COLO668 (cell line): Measurements from ENCODE around the gene SPINK14.

Experiments used
- DNase-seq: peaks from one replicate; lab custom pipeline; 2025; ENCODE audit not compliant: unreplicated experiment; lab: John Stamatoyannopoulos, UW

Gene SPINK14

GRCh38 chr5:148168246-148168645 is at the start of gene SPINK14:
SPINK14 (plus strand) TSS chr5:148168546; CDS start chr5:148169733, 1,187 bp downstream.
- DNase-seq, result no peak

- DNase-seq, result no peak
These were observed 48.0 kb upstream of the SPINK14 start for GRCh38 chr5:148120317-148120716.

DNA sequence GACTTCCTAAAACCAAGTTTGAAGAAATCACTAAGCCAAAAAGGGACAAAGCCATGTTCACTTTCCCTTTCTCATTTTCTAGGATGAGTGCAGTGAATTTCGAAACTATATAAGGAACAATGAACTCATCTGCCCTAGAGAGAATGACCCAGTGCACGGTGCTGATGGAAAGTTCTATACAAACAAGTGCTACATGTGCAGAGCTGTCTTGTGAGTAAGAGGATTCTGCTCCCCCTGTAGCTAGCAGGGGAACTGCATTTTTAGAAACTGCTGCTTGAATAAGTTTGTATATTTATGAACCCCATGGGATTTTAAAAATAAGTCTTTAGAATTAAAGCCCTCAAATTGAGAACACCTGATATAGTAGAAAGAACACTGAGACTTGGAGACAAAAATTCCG is 42.7 kb upstream of the SPINK14 start:
- DNase-seq, result no peak

DNA sequence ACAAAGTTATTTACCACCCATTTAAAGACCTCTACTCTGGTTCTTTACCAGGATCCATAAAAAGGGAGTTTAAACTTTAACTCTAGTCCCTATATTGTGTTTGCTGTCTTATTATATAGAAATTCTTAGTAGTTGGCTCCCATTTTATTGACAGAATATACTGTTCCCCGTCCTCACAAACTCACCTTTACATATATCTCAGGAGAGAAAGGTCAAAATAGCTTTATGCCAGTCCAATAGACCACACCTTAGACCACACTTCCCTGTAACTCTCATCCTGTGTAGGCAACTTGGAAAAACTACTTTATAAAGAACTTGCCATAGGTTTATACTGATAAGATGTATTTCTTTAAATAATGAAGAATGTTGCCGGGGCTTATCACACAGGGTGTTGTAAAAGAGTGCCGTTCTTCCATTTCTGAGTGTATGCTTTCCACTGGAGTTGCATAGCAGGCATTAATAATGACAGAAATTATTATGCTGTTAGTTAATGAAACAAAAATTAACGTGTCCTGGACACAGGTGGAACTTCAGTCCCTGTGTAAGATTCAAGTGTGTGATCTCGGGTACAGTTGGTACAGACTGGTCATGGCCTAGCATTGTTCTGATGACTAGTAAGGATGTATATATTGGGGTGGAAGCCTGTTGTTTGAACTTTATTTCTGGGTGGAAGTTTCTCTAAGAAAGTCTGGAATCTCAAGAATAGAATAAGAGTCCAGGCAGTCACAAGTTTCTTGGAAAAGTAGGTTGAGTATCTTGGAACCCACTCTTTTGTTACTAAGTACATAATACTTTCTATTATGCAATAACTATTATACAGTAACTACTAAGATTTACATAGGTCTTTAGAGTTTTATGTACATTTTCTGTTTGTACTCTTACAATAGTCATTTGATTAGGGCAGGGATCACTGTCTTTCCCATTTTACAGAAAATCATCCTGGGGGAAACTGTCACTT is 33.0 kb upstream of the SPINK14 start:
- DNase-seq, result no peak

DNA sequence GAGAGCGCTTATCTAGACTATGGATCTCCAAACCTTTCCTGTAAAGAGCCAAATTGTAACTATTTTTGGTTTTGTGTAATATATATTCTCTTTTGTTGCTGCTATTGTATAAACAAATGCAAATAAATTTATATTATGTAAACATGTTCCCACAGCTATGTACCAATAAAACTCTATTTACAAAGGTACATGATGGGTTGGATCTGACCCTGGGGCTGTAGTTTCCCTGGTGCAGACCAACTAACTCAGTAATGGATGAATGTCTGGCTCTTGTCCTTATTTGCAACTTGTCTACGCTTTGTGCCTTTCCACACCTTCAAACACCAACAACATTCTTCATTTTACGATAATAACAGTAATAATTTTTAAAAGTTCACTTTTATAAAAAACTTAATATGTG is 27.5 kb upstream of the SPINK14 start:
- no peak for DNase-seq

DNA sequence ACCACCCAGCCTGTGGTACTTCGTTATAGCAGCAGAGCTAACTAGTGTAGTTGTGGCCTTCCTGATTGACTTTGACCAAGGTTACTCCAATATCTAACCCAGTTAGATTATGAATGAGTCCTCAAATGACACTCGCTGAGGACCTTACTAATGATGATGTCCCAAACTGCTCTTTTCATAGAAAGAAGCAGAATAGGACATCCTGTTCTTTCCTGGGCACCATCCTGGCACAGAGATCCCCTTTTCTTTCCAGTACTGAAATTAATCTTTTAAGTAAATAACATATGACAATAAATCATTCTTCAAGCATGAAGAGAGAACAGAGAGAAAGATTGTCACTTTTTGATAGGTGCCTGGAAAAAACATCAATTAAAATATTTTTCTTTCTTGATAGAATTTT is 26.7 kb upstream of the SPINK14 start:
- no peak for DNase-seq

DNA sequence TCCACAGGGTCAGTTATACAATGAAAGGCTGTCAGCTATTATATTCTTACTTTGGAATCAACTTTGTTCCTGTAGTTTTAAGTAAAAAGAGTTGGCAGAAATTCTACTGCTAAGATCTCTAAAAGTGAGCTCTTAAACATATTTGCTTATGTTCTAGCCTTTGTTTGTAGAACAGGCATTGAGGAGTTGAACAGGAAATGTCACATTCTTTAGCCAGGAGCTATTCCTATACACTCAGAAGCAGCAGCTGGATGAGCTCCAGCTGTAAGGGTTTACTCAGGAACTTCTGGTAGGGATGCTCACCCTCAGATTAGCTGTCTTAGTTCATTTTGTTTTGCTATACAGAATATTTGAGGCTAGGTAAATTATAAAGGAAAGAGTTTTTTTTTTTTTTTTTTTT is 22.4 kb upstream of the SPINK14 start:
- DNase-seq, result peak; percentile 2

DNA sequence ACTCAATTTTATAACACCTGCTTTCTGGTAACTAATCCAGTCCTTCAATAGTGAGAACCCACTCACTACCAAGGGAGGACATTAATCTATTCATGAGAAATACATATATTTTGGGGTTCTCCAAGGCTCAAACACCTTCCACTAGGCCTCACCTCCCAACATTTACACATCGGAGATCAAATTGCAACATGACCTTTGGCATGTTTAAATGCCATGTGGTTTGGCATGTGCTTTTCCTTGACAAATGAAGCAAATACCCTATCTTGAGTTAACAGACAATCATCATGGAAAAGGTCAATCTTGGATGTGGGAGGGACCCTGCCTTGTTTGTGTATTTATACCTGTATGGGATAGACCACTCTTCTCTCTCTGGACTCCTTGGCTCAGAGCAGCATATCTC is 21.9 kb upstream of the SPINK14 start:
- DNase-seq, result no peak

DNA sequence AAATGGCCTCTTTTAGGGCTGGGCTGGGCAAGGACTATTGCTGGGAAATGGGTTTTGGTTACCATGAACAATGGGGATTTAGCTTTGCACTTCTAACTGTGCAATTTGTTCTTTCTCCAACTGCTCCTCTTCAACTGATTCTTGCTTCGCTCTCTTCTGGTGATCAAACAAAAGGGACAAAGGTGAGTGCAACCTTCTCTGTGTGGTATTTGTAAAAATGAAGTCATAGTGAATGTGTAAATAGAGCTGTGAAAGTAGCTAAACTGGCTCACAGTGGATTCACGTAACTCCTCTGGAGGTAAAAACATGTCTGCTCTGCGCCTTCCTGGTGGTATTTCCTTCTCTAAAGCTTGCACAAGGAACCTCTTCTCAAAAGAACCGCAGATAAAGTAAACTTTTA is 20.9 kb upstream of the SPINK14 start:
- no peak for DNase-seq

GRCh38 chr5:148151872-148152271 is 16.5 kb upstream of the SPINK14 start:
- DNase-seq, result no peak

GRCh38 chr5:148152781-148153180 is 15.6 kb upstream of the SPINK14 start:
- DNase-seq, result no peak

GRCh38 chr5:148156609-148157008 is 11.7 kb upstream of the SPINK14 start:
- DNase-seq, result no peak

GRCh38 chr5:148162038-148162437 is 6.3 kb upstream of the SPINK14 start:
- DNase-seq, result no peak

- no peak for DNase-seq
These were observed 5.0 kb upstream of the SPINK14 start for GRCh38 chr5:148163345-148163744.

DNA sequence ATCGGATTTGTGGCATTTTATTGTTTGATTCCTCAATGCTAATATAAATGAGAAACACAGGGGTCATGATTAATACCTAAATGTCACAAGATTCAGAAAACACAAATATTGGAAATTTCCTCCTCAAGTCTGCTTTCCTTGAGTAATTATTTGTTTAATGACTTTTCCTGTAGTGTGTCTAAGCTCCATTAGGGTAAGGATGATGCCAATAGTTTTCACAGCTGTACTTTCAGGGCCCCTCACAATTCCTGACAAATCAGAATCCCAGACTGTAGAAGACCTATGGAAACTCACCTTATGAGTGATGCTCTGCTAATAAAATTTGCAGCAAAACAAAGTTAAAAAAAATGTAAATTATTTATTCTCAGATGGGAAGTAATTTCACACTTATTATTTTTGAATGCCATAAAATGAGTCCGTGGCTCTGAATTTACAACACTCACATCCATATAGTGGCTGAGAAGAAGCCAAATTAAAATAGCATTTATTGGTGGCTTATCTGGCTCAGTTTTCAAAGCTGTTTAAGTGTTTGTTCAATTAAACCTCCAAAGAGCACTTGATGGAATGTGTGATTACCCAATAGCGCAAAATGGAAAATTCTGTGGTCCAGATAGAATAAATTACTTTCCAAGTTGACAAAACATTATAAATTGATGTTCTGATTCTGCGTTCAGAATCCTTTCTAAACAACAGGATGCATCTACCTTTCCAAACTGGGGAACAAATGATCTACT is 1.6 kb upstream of the SPINK14 start:
- no peak for DNase-seq

DNA sequence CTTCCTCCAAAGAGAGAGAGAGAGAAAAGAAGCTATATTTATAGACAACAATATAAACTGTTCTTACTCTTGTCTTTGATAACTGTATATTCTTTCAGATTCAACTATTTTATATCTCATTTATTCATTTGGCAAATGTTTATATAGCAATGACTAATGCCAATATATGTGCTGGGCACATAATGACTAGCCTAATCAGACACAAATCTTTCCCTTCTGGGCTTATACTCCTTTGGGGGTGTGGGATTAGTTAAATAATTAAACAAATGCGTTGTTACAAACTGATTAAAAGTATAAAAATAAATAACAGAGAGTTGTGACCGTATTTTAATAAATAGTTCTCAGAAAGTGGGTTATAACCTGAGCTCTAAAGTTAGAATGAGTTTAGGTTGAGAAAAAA is 4.0 kb downstream of the SPINK14 start:
- DNase-seq, result no peak

GRCh38 chr5:148176480-148176879 is 8.1 kb downstream of the SPINK14 start:
- DNase-seq, result no peak

DNA sequence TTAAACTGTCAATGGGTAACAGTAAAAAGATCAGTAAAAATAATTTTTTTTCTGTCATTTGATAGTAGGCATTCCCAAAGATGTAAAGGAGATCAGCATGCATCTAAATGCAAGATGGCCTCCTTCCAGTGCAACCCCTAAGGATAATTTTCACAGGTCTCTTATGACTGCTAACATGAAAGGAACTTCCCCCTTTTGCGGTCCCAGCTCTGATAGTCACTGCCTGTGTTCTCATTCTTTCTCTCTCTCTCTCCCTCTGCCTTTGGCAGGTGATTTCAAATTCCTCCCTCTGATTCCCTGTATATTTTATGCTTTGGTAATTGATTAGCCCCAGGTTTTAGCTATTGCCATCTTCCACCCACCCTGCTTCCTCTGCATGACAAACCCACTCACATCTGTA is 8.9 kb downstream of the SPINK14 start:
- no peak for DNase-seq

- no peak for DNase-seq
These were observed 11.0 kb downstream of the SPINK14 start for GRCh38 chr5:148179234-148179824.

DNA sequence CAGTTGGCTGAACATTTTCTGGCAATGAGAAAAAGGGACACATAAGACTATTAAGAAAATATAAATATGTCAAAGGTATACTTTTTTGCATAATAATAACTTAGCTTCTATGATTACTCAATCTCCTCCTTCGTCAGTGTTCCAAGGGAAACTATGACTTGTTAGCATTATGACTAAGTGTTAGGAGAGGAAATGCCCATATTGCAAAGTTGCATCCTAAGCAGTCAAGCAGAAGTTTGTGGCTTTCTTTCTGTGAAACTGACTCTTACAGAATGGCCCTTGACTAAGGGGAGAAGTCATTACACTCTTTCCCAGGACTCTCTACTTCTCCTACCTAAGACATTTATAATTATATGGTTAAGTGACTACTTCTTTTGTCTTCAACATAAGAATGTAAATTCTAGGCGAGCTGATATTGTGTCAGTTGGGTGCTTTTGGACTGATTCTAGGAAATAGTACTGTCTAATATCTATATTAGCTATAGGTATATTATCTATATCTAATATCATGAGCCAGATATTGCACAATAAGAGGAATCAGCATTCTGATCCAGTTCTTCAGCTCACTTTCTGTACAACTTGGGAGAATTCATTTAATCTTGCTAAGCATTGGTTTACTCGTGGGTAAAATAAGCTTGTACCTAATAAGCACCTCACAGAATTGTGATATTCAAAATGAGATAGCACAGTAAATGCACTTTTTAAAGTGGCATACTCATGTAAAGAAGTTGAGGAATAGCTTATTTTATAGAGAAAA is 18.1 kb downstream of the SPINK14 start:
- no peak for DNase-seq

DNA sequence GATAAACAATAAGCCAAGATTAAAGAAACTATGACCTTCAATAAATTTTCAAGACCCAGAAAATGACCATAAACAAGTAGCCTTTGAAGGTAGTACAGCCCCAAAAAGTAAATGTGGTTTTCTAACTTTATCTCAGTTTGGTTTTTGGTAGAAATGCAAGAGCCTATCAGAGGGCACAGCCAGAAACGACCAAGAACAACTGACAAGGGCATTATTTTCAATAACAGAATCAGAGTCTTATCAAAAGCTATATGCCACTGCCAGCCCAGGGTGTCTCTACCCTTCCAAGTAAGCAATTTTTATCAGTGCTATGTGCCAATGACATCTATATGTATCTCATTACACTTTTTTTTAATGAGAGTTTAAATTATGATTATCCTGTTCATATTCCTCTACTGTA is 22.7 kb downstream of the SPINK14 start:
- DNase-seq, result no peak
